H9 (cell line): ENCODE results near the gene NTRK3. TPM values are rescaled to one million over a fixed set of nuclear protein-coding genes. Genes with fewer than 3 reads are reported as not detected.

Experiments
- DNase-seq: peaks from one replicate; pipeline ENCODE4 v3.0.0-alpha.2; 2017
- H2AFZ ChIP-seq: one replicate; pipeline ENCODE4 v1.6.1; 2013; ENCODE audit warnings: mild to moderate bottlenecking, low read length, control low read depth, moderate library complexity
- H2AK5ac ChIP-seq: 2 replicates; pipeline ENCODE4 v1.6.1; 2013; ENCODE audit warnings: low read length, control low read depth, mixed read lengths; ENCODE audit not compliant: insufficient read length
- H2BK120ac ChIP-seq: one replicate; pipeline ENCODE4 v1.6.1; 2013; ENCODE audit warnings: low read depth, mild to moderate bottlenecking, low read length, control low read depth, inconsistent platforms; ENCODE audit not compliant: poor library complexity, severe bottlenecking
- H2BK12ac ChIP-seq: 2 replicates; pipeline ENCODE4 v1.6.1; 2013; ENCODE audit warnings: low read length, control low read depth, mixed read lengths, low read depth; ENCODE audit not compliant: insufficient read length
- H2BK15ac ChIP-seq: 2 replicates; pipeline ENCODE4 v1.6.1; 2013; ENCODE audit warnings: low read depth, low read length, control low read depth
- H2BK20ac ChIP-seq: one replicate; pipeline ENCODE4 v1.6.1; 2013; ENCODE audit warnings: low read depth, mild to moderate bottlenecking, low read length, control low read depth, inconsistent platforms; ENCODE audit not compliant: poor library complexity, severe bottlenecking
- H2BK5ac ChIP-seq: 2 replicates; pipeline ENCODE4 v1.6.1; 2013; ENCODE audit warnings: low read length, control low read depth, mixed read lengths; ENCODE audit not compliant: insufficient read length
- H3K14ac ChIP-seq: 2 replicates; pipeline ENCODE4 v1.6.1; 2013; ENCODE audit warnings: low read length, control low read depth; ENCODE audit not compliant: insufficient read depth
- H3K18ac ChIP-seq: 2 replicates; pipeline ENCODE4 v1.6.1; 2013; ENCODE audit warnings: low read depth, mild to moderate bottlenecking, mixed read lengths, low read length, control low read depth; ENCODE audit not compliant: insufficient read length
- H3K23ac ChIP-seq: 2 replicates; pipeline ENCODE4 v1.6.1; 2013; ENCODE audit warnings: low read length, control low read depth, mixed read lengths, low read depth; ENCODE audit not compliant: insufficient read length
- H3K23me2 ChIP-seq: 2 replicates; pipeline ENCODE4 v1.6.1; 2013; ENCODE audit warnings: low read depth, mild to moderate bottlenecking, mixed read lengths, low read length, control low read depth; ENCODE audit not compliant: insufficient read length, poor library complexity, severe bottlenecking
- H3K27ac ChIP-seq: 2 replicates; pipeline ENCODE4 v1.5.1; 2013; ENCODE audit warnings: low read length, control low read depth, mixed read lengths, low read depth; ENCODE audit not compliant: insufficient read length
- H3K27me3 ChIP-seq: 2 replicates; pipeline ENCODE4 v1.6.1; 2013; ENCODE audit warnings: low read length, control low read depth, inconsistent platforms; ENCODE audit not compliant: insufficient read depth
- H3K4ac ChIP-seq: 2 replicates; pipeline ENCODE4 v1.6.1; 2013; ENCODE audit warnings: low read depth, mild to moderate bottlenecking, control low read depth, inconsistent platforms, low read length, moderate library complexity
- H3K4me1 ChIP-seq: 2 replicates; pipeline ENCODE4 v1.6.1; 2013; ENCODE audit warnings: low read length, control low read depth, inconsistent platforms; ENCODE audit not compliant: insufficient read depth
- H3K4me2 ChIP-seq: 2 replicates; pipeline ENCODE4 v1.6.1; 2013; ENCODE audit warnings: low read length, control low read depth, mixed read lengths; ENCODE audit not compliant: insufficient read length, insufficient read depth
- H3K56ac ChIP-seq: 2 replicates; pipeline ENCODE4 v1.6.1; 2013; ENCODE audit warnings: low read depth, mild to moderate bottlenecking, mixed read lengths, low read length, control low read depth; ENCODE audit not compliant: insufficient read length
- H3K79me1 ChIP-seq: 2 replicates; pipeline ENCODE4 v1.6.1; 2013; ENCODE audit warnings: low read depth, mild to moderate bottlenecking, moderate library complexity, low read length, control low read depth, inconsistent platforms; ENCODE audit not compliant: insufficient read depth, poor library complexity, severe bottlenecking
- H3K79me2 ChIP-seq: 2 replicates; pipeline ENCODE4 v1.6.1; 2013; ENCODE audit warnings: low read length, control low read depth, inconsistent platforms; ENCODE audit not compliant: insufficient read depth
- H3K9ac ChIP-seq: 2 replicates; pipeline ENCODE4 v1.6.1; 2013; ENCODE audit warnings: low read length, control low read depth, mixed read lengths; ENCODE audit not compliant: insufficient read length; ENCODE audit errors: extremely low read depth
- H3K9me3 ChIP-seq: one replicate; pipeline ENCODE4 v1.6.1; 2013; ENCODE audit warnings: low read depth, low read length, inconsistent platforms; ENCODE audit not compliant: control insufficient read depth
- H3T11ph ChIP-seq: one replicate; pipeline ENCODE4 v1.6.1; 2013; ENCODE audit warnings: mild to moderate bottlenecking, low read length, control low read depth, inconsistent platforms
- H4K20me1 ChIP-seq: one replicate; pipeline ENCODE4 v1.6.1; 2013; ENCODE audit not compliant: control insufficient read depth, insufficient read length, insufficient read depth
- H4K5ac ChIP-seq: 2 replicates; pipeline ENCODE4 v1.6.1; 2013; ENCODE audit warnings: low read depth, mild to moderate bottlenecking, mixed read lengths, low read length, control low read depth; ENCODE audit not compliant: insufficient read length
- H4K8ac ChIP-seq: replicated peaks from 2 replicates; pipeline ENCODE4 v1.6.1; 2013; ENCODE audit warnings: low read length, control low read depth, mixed read lengths, low read depth; ENCODE audit not compliant: insufficient read length
- H4K91ac ChIP-seq: 2 replicates; pipeline ENCODE4 v1.6.1; 2013; ENCODE audit warnings: low read depth, mild to moderate bottlenecking, moderate library complexity, mixed read lengths, low read length, control low read depth; ENCODE audit not compliant: insufficient read length
- H3K27ac Mint-ChIP-seq, 3 experiments: 2 replicates in 2 of 3; 3 replicates in 1 of 3; pipeline ENCODE4 v1.8.0; 2020 to 2021; ENCODE audit warnings: mixed read lengths in 3 of 3, mild to moderate bottlenecking in 1 of 3, moderate library complexity in 1 of 3
- H3K27me3 Mint-ChIP-seq: 2 replicates; pipeline ENCODE4 v1.8.0; 2021; ENCODE audit warnings: low read depth, mild to moderate bottlenecking, moderate library complexity, mixed read lengths
- H3K36me3 Mint-ChIP-seq, 3 experiments: 2 replicates in 2 of 3; 3 replicates in 1 of 3; pipeline ENCODE4 v1.8.0; 2020 to 2021; ENCODE audit warnings: low read depth in 3 of 3, mixed read lengths in 3 of 3; ENCODE audit not compliant: insufficient read depth in 1 of 3
- H3K4me1 Mint-ChIP-seq, 2 experiments: 2 replicates each; pipeline ENCODE4 v1.8.0; 2020; ENCODE audit warnings: mixed read lengths in 2 of 2
- H3K4me3 Mint-ChIP-seq, 2 experiments: 2 replicates in 1 of 2; 3 replicates in 1 of 2; pipeline ENCODE4 v1.8.0; 2020 to 2021; ENCODE audit warnings: mild to moderate bottlenecking in 2 of 2, mixed read lengths in 2 of 2, moderate library complexity in 1 of 2
- H3K9me3 Mint-ChIP-seq, 2 experiments: 2 replicates in 1 of 2; 3 replicates in 1 of 2; pipeline ENCODE4 v1.8.0; 2020; ENCODE audit warnings: mild to moderate bottlenecking in 2 of 2, mixed read lengths in 2 of 2, moderate library complexity in 1 of 2
- WGBS: extraction: QIAGEN DNeasy Blood & Tissue Kit; methylation state at CpG from one replicate; pipeline ENCODE4 v1.1.7; 2013; ENCODE audit warnings: missing lambda C conversion rate, low lambda C conversion rate, mixed read lengths; ENCODE audit not compliant: insufficient read length; ENCODE audit errors: extremely low coverage; 5-methylcytosine and 5-hydroxymethylcytosine counted together
- total RNA-seq: library from RNA; stranded (reverse); gene quantifications from 2 replicates; pipeline ENCODE4 v1.2.1, GENCODE V29; 2021
- TF ChIP-seq, protein P1 (sequence below): fragments of 200-600 bp; sonication (generic); conservative IDR thresholded peaks from 3 replicates; pipeline ENCODE4 v1.8.0; 2021; ENCODE audit warnings: antibody characterized with exemption, mild to moderate bottlenecking

Gene NTRK3
- total RNA-seq, 1 experiment from 2014 or later = 2.5 TPM

DNA sequence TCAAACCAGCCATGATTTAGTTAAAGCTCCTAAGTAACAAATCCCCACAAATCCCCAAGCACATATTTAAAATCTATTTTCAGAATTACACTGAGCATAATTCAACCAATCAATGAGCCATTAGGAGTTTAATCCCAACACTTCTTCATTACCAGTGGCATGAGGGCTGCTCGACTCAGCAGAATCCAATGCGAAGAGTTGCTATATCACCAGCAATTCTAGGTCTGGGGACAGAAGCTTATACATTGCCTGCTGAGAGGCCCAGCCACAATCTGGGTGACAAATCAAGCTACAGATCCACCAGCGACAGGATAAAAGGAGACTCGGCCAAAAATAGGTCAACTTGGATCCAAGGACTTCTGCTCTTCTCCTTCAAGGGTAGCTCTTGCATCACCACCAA is 238.8 kb downstream of the NTRK3 start:
- Mint-ChIP-seq H3K36me3 (no peaks in the 10 kb centered on the region; a peak in 1 of 7 replicates), H3K9me3 (no peaks in the 10 kb centered on the region), H3K4me3 (no peak overlapping the region), H3K4me1 (peaks cover 36 to 40% of the 10 kb centered on the region in 2 experiments), H3K27me3 (no peaks in the 10 kb centered on the region), H3K27ac (no peak overlapping the region)
- no peak for DNase-seq
- no peak overlapping the region for H4K8ac ChIP-seq
- no peak overlapping the region for H2AK5ac ChIP-seq
- H2BK5ac ChIP-seq = no peak overlapping the region
- H3K79me2 ChIP-seq = no peaks in the 10 kb centered on the region
- no peak overlapping the region for H3K4me2 ChIP-seq
- H3K4ac ChIP-seq = no peak overlapping the region
- H2BK12ac ChIP-seq = no peak overlapping the region
- H3K27me3 ChIP-seq = peaks cover 2% of the 10 kb centered on the region; the same call in 1 of the 2 replicates
- peaks cover 2% of the 10 kb centered on the region for H3K4me1 ChIP-seq
- no peaks in the 10 kb centered on the region for H3K79me1 ChIP-seq
- H2AFZ ChIP-seq = no peak overlapping the region
- TF ChIP-seq, protein P1, sequence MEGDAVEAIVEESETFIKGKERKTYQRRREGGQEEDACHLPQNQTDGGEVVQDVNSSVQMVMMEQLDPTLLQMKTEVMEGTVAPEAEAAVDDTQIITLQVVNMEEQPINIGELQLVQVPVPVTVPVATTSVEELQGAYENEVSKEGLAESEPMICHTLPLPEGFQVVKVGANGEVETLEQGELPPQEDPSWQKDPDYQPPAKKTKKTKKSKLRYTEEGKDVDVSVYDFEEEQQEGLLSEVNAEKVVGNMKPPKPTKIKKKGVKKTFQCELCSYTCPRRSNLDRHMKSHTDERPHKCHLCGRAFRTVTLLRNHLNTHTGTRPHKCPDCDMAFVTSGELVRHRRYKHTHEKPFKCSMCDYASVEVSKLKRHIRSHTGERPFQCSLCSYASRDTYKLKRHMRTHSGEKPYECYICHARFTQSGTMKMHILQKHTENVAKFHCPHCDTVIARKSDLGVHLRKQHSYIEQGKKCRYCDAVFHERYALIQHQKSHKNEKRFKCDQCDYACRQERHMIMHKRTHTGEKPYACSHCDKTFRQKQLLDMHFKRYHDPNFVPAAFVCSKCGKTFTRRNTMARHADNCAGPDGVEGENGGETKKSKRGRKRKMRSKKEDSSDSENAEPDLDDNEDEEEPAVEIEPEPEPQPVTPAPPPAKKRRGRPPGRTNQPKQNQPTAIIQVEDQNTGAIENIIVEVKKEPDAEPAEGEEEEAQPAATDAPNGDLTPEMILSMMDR = no peak
- no peak overlapping the region for H4K91ac ChIP-seq
- H3K23ac ChIP-seq = no peak overlapping the region
- H3K56ac ChIP-seq = no peak overlapping the region
- H3T11ph ChIP-seq = no peak overlapping the region
- no peak overlapping the region for H3K9ac ChIP-seq
- no peak overlapping the region for H3K14ac ChIP-seq
- H3K23me2 ChIP-seq = no peaks in the 10 kb centered on the region
- no peak overlapping the region for H2BK20ac ChIP-seq
- no peak overlapping the region for H2BK15ac ChIP-seq
- no peak overlapping the region for H3K27ac ChIP-seq
- WGBS = no CpG with 5 or more reads among the region's 4 CpGs
- no peak overlapping the region for H2BK120ac ChIP-seq
- H4K5ac ChIP-seq = no peak overlapping the region
- H4K20me1 ChIP-seq = no peaks in the 10 kb centered on the region
- H3K18ac ChIP-seq = no peak overlapping the region
- no peaks in the 10 kb centered on the region for H3K9me3 ChIP-seq
